Mononuclear cell (primary cell): ENCODE data around the gene SCP2. TPM values are rescaled to one million over a fixed set of nuclear protein-coding genes. Genes with fewer than 3 reads are reported as not detected.
A peak's percentile ranks its signal among the peaks of the same experiment; 100 is the strongest.
"Not testable (repeated sequence)": the region's sequence is repeated elsewhere in the genome, so short reads cannot be mapped to it uniquely, and the experiment has no call there.

Experiments
- H3K27me3 ChIP-seq: 2 replicates; pipeline ENCODE4 v1.6.0; 2011; ENCODE audit warnings: low read length, control low read depth; ENCODE audit not compliant: insufficient read depth
- H3K4me1 ChIP-seq: 2 replicates; pipeline ENCODE4 v1.5.1; 2011; ENCODE audit warnings: mild to moderate bottlenecking, low read length, control low read depth; ENCODE audit not compliant: insufficient read depth
- H3K4me3 ChIP-seq: 2 replicates; pipeline ENCODE4 v1.5.1; 2011; ENCODE audit warnings: mild to moderate bottlenecking, low read length, moderate library complexity
- H3K9me3 ChIP-seq: 2 replicates; pipeline ENCODE4 v1.5.1; 2011; ENCODE audit warnings: low read depth, mild to moderate bottlenecking, control low read depth, low read length
- total RNA-seq: library from RNA; depleted of rRNA; stranded (reverse); fragments of >200 nt; gene quantifications from one replicate; pipeline ENCODE4 v1.2.3, GENCODE V29; 2012

SCP2 gene
- total RNA-seq, 1 donor = 76.3 TPM

- H3K4me1 ChIP-seq = no peaks in the 10 kb centered on the region
- no peak overlapping the region for H3K4me3 ChIP-seq
- H3K9me3 ChIP-seq = no peaks in the 10 kb centered on the region
- no peaks in the 10 kb centered on the region for H3K27me3 ChIP-seq
Measured at GRCh38 chr1:52976183-52977035, 49.3 kb downstream of the SCP2 start.

DNA sequence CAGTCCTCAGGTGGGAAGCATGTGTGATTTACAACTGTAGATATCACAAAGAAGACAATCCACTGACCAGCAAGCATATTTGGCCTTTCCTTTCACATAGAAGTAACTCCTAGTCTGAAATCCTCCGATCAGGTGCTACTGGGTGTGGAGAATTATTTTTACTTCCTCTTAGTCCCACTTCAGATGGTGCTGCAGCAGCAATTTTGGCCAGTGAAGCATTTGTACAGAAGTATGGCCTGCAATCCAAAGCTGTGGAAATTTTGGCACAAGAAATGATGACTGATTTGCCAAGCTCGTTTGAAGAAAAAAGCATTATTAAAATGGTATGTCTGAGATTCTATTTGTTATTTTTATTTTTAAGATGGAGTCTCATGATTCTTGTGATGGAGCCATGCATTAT, 51.0 kb downstream of the SCP2 start:
- no peaks in the 10 kb centered on the region for H3K27me3 ChIP-seq
- H3K4me3 ChIP-seq = no peak overlapping the region
- H3K4me1 ChIP-seq = no peaks in the 10 kb centered on the region
- H3K9me3 ChIP-seq = peaks cover under 1% of the 10 kb centered on the region

GRCh38 chr1:52992733-52993132, 65.7 kb downstream of the SCP2 start:
- H3K4me1 ChIP-seq, H3K27me3 ChIP-seq, H3K4me3 ChIP-seq, H3K9me3 ChIP-seq: not testable (repeated sequence)

GRCh38 chr1:52994656-52995055, 67.6 kb downstream of the SCP2 start:
- H3K4me3 ChIP-seq = no peak overlapping the region
- H3K9me3 ChIP-seq = no peaks in the 10 kb centered on the region
- H3K27me3 ChIP-seq = no peaks in the 10 kb centered on the region
- no peaks in the 10 kb centered on the region for H3K4me1 ChIP-seq

- no peaks in the 10 kb centered on the region for H3K4me1 ChIP-seq
- H3K4me3 ChIP-seq = no peak overlapping the region
- no peaks in the 10 kb centered on the region for H3K27me3 ChIP-seq
- H3K9me3 ChIP-seq = no peaks in the 10 kb centered on the region
Measured at GRCh38 chr1:52996653-52997052, 69.6 kb downstream of the SCP2 start.

GRCh38 chr1:53001128-53001527, 74.1 kb downstream of the SCP2 start:
- H3K4me3 ChIP-seq = no peak overlapping the region
- H3K27me3 ChIP-seq = no peaks in the 10 kb centered on the region
- H3K4me1 ChIP-seq = no peaks in the 10 kb centered on the region
- H3K9me3 ChIP-seq = no peaks in the 10 kb centered on the region

- H3K4me3 ChIP-seq, H3K9me3 ChIP-seq, H3K27me3 ChIP-seq, H3K4me1 ChIP-seq: not testable (repeated sequence)
Measured at GRCh38 chr1:53006612-53007011, 79.5 kb downstream of the SCP2 start.

GRCh38 chr1:53010247-53010646, 83.2 kb downstream of the SCP2 start:
- not testable (repeated sequence) for H3K9me3 ChIP-seq, H3K27me3 ChIP-seq, H3K4me3 ChIP-seq
- H3K4me1 ChIP-seq = peaks cover 10% of the 10 kb centered on the region

DNA sequence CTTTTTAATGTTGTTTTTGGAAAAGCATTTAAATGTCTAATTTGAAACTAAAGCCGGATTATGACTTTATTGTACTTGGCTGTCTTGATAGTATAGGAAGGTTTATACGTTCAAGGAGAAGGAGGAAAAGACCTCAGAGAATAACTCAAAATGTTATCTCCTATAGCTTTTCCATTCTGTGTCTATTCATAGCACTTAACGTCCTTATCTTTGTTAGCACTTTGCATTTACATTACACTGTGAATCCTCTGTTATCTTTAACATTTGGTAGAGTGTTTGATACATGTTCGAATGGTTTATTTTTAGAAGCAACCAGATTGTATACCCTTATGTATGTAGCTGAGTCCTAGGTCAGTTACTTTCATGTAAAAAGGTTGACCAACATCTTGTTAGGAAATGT, 84.1 kb downstream of the SCP2 start:
- Histone ChIP-seq H3K4me1 (peaks cover 19% of the 10 kb centered on the region), H3K9me3 (no peaks in the 10 kb centered on the region), H3K27me3 (no peaks in the 10 kb centered on the region), H3K4me3 (no peak overlapping the region)

GRCh38 chr1:53014791-53015507, 87.9 kb downstream of the SCP2 start:
- peak overlapping the region; percentile 56 for H3K4me3 ChIP-seq
- peaks cover 21% of the 10 kb centered on the region for H3K4me1 ChIP-seq
- H3K27me3 ChIP-seq = no peaks in the 10 kb centered on the region
- no peaks in the 10 kb centered on the region for H3K9me3 ChIP-seq

- peaks cover 21% of the 10 kb centered on the region for H3K4me1 ChIP-seq
- H3K27me3 ChIP-seq = no peaks in the 10 kb centered on the region
- peak overlapping the region; percentile 56 for H3K4me3 ChIP-seq
- H3K9me3 ChIP-seq = no peaks in the 10 kb centered on the region
Measured at GRCh38 chr1:53015508-53015860, 88.4 kb downstream of the SCP2 start.

DNA sequence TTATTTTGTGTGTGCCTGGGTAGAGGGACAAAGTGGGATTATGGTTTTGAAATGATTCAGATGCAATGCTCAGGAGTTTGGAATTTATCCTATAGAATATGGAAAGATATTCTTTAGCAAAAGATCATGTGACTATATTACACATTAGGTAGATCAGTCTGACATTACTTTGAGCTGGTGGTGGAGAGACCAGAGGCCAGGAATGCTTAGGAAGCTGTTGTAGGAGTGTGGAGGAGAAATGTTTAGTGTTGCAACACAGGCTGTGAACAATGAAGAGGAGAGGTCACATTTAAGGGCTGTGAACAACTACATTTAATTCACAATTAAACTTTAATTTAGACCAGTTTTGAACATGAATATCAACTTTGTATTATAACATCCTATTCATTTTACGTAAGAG, 89.6 kb downstream of the SCP2 start:
- Histone ChIP-seq H3K27me3 (no peaks in the 10 kb centered on the region), H3K9me3 (no peaks in the 10 kb centered on the region), H3K4me1 (peaks cover 21% of the 10 kb centered on the region), H3K4me3 (no peak overlapping the region)

- H3K9me3 ChIP-seq = no peaks in the 10 kb centered on the region
- H3K27me3 ChIP-seq = no peaks in the 10 kb centered on the region
- H3K4me3 ChIP-seq = no peak overlapping the region
- H3K4me1 ChIP-seq = peaks cover 22% of the 10 kb centered on the region
Measured at GRCh38 chr1:53020588-53020987, 93.5 kb downstream of the SCP2 start.

DNA sequence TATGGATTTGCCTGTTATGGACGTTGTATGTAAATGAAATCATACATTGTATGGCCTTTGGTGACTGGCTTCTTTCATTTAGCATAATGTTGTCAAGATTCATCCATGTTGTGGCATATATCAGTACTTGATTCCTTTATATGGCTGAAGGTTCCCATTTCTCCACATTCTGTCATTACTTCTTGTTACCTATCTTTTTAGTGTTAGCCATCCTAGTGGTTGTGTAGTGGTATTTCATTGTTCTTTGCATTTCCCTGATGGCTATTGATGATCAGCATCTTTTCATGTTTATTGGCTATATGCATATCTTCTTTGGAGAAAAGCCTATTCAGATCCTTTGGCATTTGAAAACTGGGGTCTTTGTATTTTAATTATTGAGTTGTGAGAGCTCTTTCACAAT, 95.1 kb downstream of the SCP2 start:
- Histone ChIP-seq H3K27me3 (no peaks in the 10 kb centered on the region), H3K4me3 (no peak overlapping the region), H3K4me1 (peaks cover 17% of the 10 kb centered on the region), H3K9me3 (no peaks in the 10 kb centered on the region)

DNA sequence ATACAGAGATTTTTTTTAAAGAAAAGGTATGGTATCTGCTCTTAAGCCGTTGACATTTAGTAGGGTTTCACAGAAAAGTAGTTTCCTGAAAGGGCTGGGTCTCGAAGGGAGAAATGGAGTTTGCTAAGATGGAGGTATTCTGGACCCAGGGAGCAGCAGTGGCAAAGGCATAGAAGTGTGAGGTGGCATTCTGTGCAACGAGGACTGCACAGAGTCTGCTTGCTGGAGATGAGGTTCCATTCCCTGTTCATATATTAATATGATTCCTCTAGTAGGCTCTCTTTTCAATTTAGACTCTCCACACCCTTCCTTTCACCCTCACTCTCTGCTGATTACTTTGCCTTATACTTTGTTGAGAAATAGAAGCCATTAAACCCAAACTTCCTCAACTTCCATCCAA, 96.5 kb downstream of the SCP2 start:
- Histone ChIP-seq H3K4me1 (peaks cover 17% of the 10 kb centered on the region), H3K27me3 (no peaks in the 10 kb centered on the region), H3K4me3 (no peak overlapping the region), H3K9me3 (no peaks in the 10 kb centered on the region)

GRCh38 chr1:53024117-53024516, 97.0 kb downstream of the SCP2 start:
- Histone ChIP-seq H3K27me3 (no peaks in the 10 kb centered on the region), H3K9me3 (no peaks in the 10 kb centered on the region), H3K4me3 (no peak overlapping the region), H3K4me1 (peaks cover 17% of the 10 kb centered on the region)
